BLaER1 (cell line): ENCODE measurements around the gene MRGPRD.

ENCODE experiments used
- H3K27ac ChIP-seq: shearing (Covaris generic); formaldehyde crosslinking; 2 replicates; pipeline ENCODE4 v1.8.1; 2022
- H3K27me3 ChIP-seq: shearing (Covaris generic); formaldehyde crosslinking; 2 replicates; pipeline ENCODE4 v1.8.1; 2022
- H3K36me3 ChIP-seq: shearing (Covaris generic); formaldehyde crosslinking; 2 replicates; pipeline ENCODE4 v1.8.1; 2022
- H3K4me1 ChIP-seq: shearing (Covaris generic); formaldehyde crosslinking; 2 replicates; pipeline ENCODE4 v1.8.1; 2022
- H3K4me2 ChIP-seq: shearing (Covaris generic); formaldehyde crosslinking; 2 replicates; pipeline ENCODE4 v1.8.1; 2022
- H3K4me3 ChIP-seq: shearing (Covaris generic); formaldehyde crosslinking; 2 replicates; pipeline ENCODE4 v1.8.1; 2022
- H3K9ac ChIP-seq: shearing (Covaris generic); formaldehyde crosslinking; 2 replicates; pipeline ENCODE4 v1.8.1; 2022
- H3K9me3 ChIP-seq: shearing (Covaris generic); formaldehyde crosslinking; 2 replicates; pipeline ENCODE4 v1.8.1; 2022
- H4K20me1 ChIP-seq: shearing (Covaris generic); formaldehyde crosslinking; 2 replicates; pipeline ENCODE4 v1.8.1; 2022
- Cebpa-rat ChIP-seq: shearing (Covaris generic); IDR thresholded peaks from 2 replicates; pipeline ENCODE4 v1.8.1; 2022

The MRGPRD gene

DNA sequence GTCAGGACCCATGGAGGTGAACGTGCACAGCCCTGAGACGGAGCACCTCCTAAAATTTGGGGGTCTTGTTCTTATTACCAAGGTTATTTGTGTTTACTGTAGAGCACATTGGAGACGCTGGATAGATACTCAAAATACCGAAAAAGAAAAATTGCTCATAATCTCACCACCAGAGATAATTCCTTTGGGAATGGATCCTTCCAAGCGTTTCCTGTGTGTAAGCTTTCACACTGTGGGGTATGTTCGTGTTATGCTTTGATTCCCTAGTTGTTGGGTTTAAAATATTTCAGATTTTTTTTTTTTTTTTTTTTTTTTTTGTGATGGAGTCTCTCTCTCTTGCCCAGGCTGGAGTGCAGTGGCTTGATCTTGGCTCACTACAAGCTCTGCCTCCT is 14.1 kb upstream of the MRGPRD start:
- Histone ChIP-seq H3K27me3 (no peaks in the 10 kb centered on the region), H3K4me3 (no peak overlapping the region), H3K4me2 (no peak overlapping the region), H3K4me1 (peaks cover 19% of the 10 kb centered on the region), H3K36me3 (no peaks in the 10 kb centered on the region), H4K20me1 (no peaks in the 10 kb centered on the region), H3K9me3 (no peaks in the 10 kb centered on the region), H3K27ac (no peak overlapping the region), H3K9ac (no peak overlapping the region)
- TF ChIP-seq Cebpa-rat: no peak

DNA sequence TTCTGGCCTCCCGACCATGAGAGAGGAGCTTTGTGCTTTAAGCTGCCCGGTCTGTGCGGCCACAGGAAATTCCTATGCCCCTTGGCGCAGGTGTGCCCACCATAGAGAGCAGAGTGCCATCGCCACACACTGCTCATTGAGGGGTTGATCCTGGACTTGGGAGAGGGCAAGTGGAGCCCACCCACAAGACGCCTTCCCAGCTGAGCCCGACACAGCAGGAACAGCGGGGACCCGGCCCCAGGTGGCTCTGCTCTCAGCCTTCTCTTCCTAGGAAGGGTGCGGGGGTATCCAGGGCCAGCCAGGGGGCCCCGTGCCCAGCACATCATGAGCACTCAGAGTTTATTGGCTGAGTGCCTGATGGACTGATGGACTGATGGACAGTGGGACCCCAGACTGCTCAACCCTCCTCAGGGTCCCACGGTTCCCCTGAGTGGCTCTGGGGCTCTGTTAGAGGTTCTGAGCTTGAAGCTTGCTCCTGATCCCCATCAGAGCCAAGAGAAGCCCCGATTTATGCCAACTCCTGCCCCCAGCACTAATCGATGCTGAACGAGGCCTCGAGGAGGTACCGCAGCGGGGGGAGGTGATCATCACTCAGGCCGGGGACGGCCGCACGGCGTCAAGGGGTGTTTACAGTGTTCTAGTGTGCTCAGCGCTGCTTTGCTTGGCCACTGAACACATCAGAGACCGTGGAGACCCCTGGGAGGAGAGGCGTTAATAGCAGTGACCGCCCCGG is 13.5 kb upstream of the MRGPRD start:
- H3K9ac ChIP-seq: no peak overlapping the region
- H3K4me1 ChIP-seq: peaks cover 19% of the 10 kb centered on the region
- no peak overlapping the region for H3K4me3 ChIP-seq
- H3K36me3 ChIP-seq: no peaks in the 10 kb centered on the region
- H3K27me3 ChIP-seq: no peaks in the 10 kb centered on the region
- H3K4me2 ChIP-seq: no peak overlapping the region
- H3K27ac ChIP-seq: no peak overlapping the region
- no peaks in the 10 kb centered on the region for H4K20me1 ChIP-seq
- H3K9me3 ChIP-seq: no peaks in the 10 kb centered on the region
- TF ChIP-seq Cebpa-rat: no peak

DNA sequence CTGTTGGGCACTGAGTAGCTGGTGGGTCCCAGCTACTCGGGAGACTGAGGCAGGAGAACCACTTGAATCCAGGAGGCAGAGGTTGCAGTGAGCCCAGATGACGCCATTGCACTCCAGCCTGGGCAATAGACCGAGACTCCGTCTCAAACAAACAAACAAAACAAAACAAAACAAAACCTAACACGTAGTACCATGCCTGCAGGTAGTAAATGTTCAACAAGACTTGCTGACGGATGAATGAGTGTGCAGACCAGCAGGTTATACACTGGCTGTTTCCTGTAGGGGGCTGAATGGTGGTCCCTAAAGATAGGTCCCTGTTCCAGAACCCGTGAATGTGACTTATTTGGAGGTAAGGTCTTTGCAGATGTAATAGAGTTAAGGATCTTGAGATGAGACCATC is 12.8 kb upstream of the MRGPRD start:
- Histone ChIP-seq H3K36me3 (no peaks in the 10 kb centered on the region), H3K9ac (no peak overlapping the region), H3K4me3 (no peak overlapping the region)

DNA sequence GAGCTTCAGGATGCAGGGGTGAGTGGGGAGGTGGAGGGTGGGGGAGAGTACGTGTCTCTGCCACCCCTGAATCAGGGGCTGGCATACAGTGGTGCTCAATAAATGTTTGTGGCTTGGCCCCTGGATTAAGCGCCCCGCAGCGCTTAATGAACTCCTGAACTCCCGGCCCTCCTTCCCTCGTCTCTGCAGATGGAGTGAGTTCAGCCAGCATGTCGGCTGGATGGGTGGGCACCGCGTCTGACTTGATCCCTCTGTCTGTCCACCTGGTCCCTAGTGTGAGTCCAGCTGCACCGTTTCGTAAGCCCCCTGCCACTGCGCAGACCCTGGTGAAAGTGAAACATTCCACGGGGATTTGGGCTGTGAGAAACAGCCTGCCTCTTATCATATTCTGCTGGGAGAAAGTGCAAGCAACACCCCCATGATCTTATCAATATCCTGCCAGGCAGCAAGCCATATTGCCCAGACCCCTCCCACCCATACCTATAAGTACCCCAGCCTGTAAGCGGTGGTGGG is 12.0 kb upstream of the MRGPRD start:
- no peak for TF ChIP-seq Cebpa-rat
- Histone ChIP-seq H3K36me3 (no peaks in the 10 kb centered on the region), H4K20me1 (no peaks in the 10 kb centered on the region), H3K27me3 (no peaks in the 10 kb centered on the region), H3K9me3 (no peaks in the 10 kb centered on the region), H3K4me1 (0 out of 2 replicates have a peak, but pooled peaks cover 5% of the 10 kb centered on the region), H3K27ac (no peak overlapping the region), H3K4me2 (no peak overlapping the region), H3K4me3 (no peak overlapping the region), H3K9ac (no peak overlapping the region)

More for the DNA sequence above, 12.8 kb upstream of the MRGPRD start:
- Histone ChIP-seq H3K9me3 (no peaks in the 10 kb centered on the region), H3K4me2 (no peak overlapping the region), H3K27me3 (no peaks in the 10 kb centered on the region), H4K20me1 (no peaks in the 10 kb centered on the region), H3K27ac (no peak overlapping the region), H3K4me1 (peaks cover 13% of the 10 kb centered on the region)
- TF ChIP-seq Cebpa-rat: no peak

DNA sequence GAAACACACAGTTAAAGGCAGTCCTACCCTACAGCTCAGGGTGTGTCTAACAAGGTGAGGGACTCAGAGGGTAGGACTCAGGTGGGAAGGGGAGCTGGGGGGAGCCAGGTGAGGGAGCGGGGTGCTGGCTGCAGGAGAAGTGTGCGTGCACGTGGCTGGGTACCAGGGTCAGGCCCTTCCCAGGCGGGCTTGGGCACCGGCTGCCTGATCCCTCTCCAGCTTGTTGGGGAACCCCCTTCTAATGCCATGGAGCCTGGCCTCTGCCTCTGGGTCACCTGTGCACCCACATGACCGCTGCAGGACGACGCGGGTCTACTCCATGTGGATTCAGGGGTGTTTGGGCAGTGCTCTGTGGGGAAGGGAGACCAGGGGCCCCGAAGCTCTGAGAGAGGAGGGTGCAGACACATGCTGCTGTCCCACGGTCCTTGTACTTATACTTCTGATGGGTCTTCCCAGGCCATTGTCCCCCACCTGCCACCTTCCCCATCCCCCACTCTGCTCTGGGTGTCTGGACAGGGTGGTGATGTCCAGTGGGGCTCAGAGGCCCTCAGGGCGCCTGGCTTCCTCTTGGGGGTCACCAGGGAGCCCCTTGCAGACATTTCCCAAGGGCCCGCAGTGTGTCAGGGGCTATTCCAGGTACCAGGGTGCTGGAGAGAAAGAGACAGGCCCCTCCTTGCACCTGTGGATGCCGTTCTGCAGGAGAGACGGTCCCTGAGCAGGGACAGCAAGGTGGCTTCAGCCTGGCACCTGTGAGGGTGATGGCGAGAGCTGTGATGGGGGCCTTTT is 10.4 kb upstream of the MRGPRD start:
- H3K36me3 ChIP-seq: no peaks in the 10 kb centered on the region
- H3K9ac ChIP-seq: no peak overlapping the region
- no peak overlapping the region for H3K4me2 ChIP-seq
- no peaks in the 10 kb centered on the region for H3K4me1 ChIP-seq
- TF ChIP-seq Cebpa-rat: no peak
- H3K9me3 ChIP-seq: no peaks in the 10 kb centered on the region
- no peaks in the 10 kb centered on the region for H4K20me1 ChIP-seq
- no peaks in the 10 kb centered on the region for H3K27me3 ChIP-seq
- H3K27ac ChIP-seq: no peak overlapping the region
- no peak overlapping the region for H3K4me3 ChIP-seq

DNA sequence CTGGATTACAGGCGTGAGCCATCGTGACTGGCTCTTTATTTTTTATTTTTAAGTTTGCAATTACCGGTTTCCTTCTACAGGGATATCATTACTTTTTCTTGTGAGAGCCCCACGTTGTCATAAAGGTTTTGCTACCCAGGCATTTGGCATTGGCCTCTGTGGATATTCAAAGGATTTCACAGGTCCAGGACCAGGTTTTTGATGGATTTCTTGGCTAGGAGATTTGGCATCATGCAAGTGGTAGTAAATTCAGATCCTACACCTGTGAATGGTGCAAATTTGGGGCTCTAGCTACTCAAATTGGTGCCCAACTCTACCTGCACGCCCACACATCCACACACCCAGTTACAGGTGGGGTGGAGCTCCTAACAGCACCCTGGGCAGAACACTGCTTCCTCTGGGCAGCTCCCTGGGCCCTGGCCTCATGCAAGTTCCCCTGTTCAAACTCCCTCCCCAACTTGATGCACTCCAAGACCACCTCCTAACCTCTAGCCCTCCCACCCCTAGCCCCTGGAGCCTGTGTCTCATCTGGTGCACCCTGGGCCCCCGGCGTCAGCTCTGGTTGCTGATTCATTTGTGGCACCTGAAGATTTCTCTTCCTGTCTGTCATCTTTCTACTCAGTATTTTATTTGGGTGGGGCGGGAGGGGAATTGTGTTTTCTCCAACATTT is 9.3 kb upstream of the MRGPRD start:
- Histone ChIP-seq H4K20me1 (no peaks in the 10 kb centered on the region), H3K4me1 (no peaks in the 10 kb centered on the region), H3K27ac (no peak overlapping the region), H3K4me3 (no peak overlapping the region), H3K4me2 (no peak overlapping the region), H3K9ac (no peak overlapping the region), H3K36me3 (no peaks in the 10 kb centered on the region), H3K27me3 (no peaks in the 10 kb centered on the region), H3K9me3 (no peaks in the 10 kb centered on the region)
- TF ChIP-seq Cebpa-rat: no peak

DNA sequence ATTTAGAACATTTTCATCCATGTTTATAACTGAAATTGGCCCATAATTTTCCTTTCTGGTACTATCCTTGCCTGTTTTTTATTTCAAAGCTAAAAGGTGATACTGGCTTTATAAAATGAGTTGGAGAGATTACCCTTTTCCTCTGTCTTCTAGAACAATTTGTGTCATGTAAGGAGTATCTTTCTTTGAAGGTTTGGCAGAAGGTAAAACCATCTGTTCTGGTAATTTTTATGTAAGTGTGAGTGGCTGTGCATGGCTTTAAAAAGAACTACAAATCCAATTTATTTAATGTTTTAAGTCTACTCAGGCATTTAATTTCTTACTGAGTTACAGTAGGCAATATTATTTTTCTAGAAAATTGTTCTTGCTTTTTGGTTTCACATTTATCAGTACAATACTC is 7.7 kb upstream of the MRGPRD start:
- no peak for TF ChIP-seq Cebpa-rat
- Histone ChIP-seq H3K4me3 (no peak overlapping the region), H3K9ac (no peak overlapping the region), H3K9me3 (no peaks in the 10 kb centered on the region), H3K36me3 (no peaks in the 10 kb centered on the region), H4K20me1 (no peaks in the 10 kb centered on the region), H3K27me3 (no peaks in the 10 kb centered on the region), H3K4me1 (no peaks in the 10 kb centered on the region), H3K27ac (no peak overlapping the region), H3K4me2 (no peak overlapping the region)

DNA sequence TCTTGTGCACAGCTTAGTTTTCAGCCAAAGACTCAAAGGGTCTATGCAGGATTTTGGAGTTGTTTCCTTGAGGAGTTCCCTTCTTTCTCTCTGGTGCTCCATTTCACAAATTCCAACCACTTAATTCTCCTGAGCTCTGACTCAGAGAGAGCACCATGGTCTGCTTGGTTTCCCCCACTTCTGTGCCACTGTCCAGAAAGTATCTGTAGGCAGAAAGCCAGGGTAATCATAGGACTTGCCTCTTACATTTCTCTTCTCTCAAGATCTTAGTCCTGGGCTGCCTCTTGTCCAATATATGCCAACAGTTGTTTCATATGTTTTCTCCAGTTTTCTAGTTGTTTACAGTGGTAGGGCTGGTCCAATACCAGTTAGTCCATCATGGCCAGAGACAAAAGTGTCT is 6.4 kb upstream of the MRGPRD start:
- H3K4me1 ChIP-seq: no peaks in the 10 kb centered on the region

DNA sequence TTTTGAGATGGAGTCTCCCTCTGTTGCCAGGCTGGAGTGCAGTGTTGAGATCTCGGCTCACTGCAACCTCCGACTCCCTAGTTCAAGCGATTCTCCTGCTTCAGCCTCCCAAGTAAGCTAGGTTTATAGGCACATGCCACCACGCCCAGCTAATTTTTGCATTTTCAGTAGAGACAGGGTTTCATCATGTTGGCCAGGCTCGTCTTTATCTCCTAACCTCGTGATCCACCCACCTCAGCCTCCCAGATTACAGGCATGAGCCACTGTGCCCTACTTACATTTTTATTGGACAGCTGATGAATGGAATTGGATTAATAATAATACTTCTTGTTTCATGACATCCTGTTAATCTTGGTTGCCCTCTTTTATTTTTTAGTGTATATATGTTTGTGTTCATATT is 3.0 kb upstream of the MRGPRD start:
- Histone ChIP-seq H3K9ac (no peak overlapping the region), H3K27ac (no peak overlapping the region), H3K4me1 (peaks cover 21% of the 10 kb centered on the region), H3K27me3 (peaks cover 4% of the 10 kb centered on the region; the same call in 1 of the 2 replicates), H3K9me3 (peaks cover 12% of the 10 kb centered on the region), H3K4me3 (no peak overlapping the region), H3K4me2 (no peak overlapping the region), H3K36me3 (no peaks in the 10 kb centered on the region), H4K20me1 (peaks cover 20% of the 10 kb centered on the region)
- no peak for TF ChIP-seq Cebpa-rat

More for the DNA sequence above, 6.4 kb upstream of the MRGPRD start:
- H3K27ac ChIP-seq: no peak overlapping the region
- H3K27me3 ChIP-seq: no peaks in the 10 kb centered on the region
- no peak overlapping the region for H3K4me3 ChIP-seq
- TF ChIP-seq Cebpa-rat: no peak
- peaks cover 4% of the 10 kb centered on the region for H3K9me3 ChIP-seq
- no peak overlapping the region for H3K4me2 ChIP-seq
- H3K36me3 ChIP-seq: no peaks in the 10 kb centered on the region
- no peak overlapping the region for H3K9ac ChIP-seq
- H4K20me1 ChIP-seq: no peaks in the 10 kb centered on the region

DNA sequence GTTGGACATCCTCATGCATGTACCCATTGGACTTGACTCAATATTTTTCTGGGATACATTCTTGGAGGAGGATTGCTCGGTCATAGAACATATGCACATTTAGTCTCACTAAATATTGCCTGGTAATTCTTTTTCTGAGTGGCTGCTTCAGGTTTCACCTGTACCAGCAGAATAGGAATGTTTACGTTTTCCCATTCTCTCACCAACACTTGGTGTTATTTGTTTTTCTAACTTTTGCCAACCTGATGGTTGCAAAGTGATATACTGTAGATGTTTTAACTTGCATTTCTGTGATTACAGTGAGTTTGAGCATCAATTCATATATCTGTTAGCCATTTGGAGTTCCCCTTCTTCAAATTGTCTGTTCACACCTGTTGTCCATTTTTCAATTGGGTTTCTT is 1.3 kb upstream of the MRGPRD start:
- Histone ChIP-seq H3K9ac (no peak overlapping the region), H4K20me1 (peaks cover 36% of the 10 kb centered on the region), H3K27ac (no peak overlapping the region), H3K4me2 (no peak overlapping the region), H3K9me3 (peaks cover 12% of the 10 kb centered on the region), H3K4me1 (peaks cover 32% of the 10 kb centered on the region), H3K4me3 (no peak overlapping the region), H3K27me3 (peaks cover 16% of the 10 kb centered on the region; the same call in 1 of the 2 replicates), H3K36me3 (no peaks in the 10 kb centered on the region)
- no peak for TF ChIP-seq Cebpa-rat
